GM19397 (cell line): ENCODE results near the gene CFAP299.

Experiments used
- ATAC-seq: cut with Tn5 transposase; IDR thresholded peaks from one replicate; pipeline ENCODE4 v1.9.1; 2021; ENCODE audit warnings: mild to moderate bottlenecking, moderate library complexity; ENCODE audit not compliant: unreplicated experiment

CFAP299 gene

GRCh38 chr4:80492761-80493160 is 157.2 kb downstream of the CFAP299 start:
- ATAC-seq: no peak

DNA sequence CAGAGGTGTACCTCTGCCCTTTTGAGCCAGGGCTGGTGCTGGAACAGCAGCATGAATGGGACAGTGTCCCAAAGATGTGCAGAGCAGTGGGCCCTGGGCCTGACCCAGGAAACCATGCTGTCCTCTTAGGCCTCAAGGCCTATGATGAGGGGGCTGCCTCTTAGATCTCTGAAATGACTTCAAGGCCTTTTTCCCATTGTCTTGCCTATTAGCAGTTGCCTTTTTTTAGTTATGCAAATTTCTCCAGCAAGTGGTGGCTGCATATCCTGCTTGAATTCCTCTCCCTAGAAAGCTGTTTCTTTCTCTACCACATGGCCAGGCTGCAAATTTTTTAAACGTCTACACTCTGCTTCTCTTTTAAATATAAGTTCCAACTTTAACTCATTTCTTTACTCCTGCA is 160.3 kb downstream of the CFAP299 start:
- ATAC-seq: no peak

GRCh38 chr4:80498725-80499124 is 163.2 kb downstream of the CFAP299 start:
- no peak for ATAC-seq

DNA sequence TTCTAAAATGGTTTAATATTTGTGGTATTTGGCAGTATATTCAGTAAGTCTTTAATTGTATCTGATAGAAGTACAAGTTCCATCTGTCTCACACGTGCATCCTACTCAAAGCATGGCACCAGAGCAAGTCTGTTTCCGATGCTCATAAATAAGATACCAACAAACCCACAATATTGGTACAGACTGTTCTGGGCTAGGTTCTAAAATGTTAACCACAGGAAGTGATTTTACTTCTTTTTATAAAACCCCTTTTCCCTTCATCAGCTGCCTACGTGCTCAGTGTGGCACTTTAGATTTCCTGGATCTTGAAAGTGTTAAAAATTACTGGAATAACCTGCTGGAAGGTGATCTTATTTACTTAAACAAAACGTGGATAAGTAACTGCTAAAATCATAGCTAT is 165.1 kb downstream of the CFAP299 start:
- ATAC-seq: no peak

DNA sequence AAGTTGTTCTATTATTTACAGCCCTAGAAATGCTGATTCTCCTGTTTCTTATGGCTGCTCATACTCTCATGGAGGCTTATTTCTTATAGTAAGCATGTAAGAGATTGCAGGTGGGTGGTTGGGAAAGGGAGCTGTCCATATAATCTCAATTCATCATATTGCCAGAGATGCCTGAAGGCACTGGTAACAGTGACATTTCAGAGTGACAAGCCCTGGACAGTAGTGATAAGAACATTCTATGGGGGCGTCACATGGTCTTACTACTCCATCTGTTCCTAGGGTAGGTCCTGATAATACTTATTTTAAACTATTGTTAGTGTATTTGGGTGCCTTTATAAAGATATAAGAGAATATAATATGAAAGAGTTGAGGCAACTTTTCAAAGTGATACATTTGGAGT is 171.5 kb downstream of the CFAP299 start:
- ATAC-seq: no peak

DNA sequence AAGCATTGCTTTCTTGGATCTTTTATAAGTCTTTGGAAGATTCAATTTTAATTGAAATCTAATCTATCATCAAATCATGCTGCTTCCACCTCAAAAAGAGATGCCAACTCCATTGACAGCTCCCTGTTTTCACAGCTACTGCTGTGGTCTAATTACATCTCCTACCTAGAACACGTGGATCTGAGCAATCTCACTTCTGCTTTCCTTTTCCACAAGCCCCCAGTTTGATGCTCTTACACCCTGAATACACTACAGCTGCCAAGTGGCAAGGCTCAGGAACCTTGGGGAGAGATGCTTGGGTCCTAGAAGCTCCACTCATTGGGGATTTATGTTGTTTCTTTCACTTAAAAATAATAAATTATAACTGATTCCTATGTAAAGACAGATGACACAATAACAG is 172.0 kb downstream of the CFAP299 start:
- ATAC-seq: peak; percentile 95

GRCh38 chr4:80515496-80515895 is 180.0 kb downstream of the CFAP299 start:
- no peak for ATAC-seq

DNA sequence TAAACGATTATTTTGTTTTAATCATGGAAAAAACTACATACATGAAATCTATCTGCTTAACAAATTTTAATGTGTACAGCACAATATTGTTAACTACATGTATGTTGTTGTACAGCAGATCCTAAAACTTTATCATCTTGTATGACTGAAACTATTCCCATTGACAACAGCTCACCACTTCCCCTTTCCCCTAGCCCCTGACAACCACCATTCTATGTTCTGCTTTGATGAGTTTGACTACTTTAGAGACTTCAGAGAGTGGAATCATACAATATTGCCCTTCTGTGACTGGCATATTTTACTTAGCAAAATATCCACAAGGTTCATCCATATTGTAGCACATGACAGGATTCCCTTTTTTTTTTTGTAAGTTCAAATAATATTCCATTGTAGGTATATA is 185.9 kb downstream of the CFAP299 start:
- ATAC-seq: no peak

DNA sequence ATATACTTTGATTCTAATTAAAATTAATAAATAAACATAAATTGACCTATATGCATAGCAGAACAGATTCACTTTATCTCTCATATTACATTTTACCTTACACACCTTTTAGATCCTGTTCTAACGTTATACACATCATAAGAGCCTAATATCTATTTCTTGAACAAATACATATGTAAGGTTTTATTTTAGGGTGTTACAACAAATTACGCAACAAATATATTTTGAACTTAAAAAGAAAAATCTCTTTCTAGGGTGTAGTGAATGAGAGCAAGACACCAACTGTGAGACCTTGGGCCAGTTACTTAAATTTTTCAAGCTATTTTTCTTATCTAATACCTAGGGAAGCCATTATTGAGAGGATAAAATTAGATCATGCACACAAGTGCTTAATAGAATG is 191.2 kb downstream of the CFAP299 start:
- ATAC-seq: no peak

DNA sequence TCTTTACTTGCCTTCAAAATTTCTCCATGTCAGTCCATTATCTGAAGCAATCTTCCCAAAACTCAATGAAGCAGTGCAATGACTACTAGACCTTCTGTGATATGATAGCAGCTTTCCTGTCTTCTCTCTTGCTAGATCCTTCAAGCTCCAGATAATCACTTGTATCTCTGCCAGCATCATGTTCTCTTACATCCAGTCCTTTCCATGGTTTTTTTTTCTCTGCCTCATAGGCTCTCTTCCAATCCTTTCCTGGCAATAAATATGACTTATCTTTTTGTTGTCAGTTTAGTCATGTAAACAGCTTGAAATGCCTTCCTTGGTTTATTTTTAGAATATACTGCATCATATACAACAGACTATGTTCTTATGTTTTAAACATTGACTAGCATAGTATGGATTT is 193.5 kb downstream of the CFAP299 start:
- no peak for ATAC-seq

DNA sequence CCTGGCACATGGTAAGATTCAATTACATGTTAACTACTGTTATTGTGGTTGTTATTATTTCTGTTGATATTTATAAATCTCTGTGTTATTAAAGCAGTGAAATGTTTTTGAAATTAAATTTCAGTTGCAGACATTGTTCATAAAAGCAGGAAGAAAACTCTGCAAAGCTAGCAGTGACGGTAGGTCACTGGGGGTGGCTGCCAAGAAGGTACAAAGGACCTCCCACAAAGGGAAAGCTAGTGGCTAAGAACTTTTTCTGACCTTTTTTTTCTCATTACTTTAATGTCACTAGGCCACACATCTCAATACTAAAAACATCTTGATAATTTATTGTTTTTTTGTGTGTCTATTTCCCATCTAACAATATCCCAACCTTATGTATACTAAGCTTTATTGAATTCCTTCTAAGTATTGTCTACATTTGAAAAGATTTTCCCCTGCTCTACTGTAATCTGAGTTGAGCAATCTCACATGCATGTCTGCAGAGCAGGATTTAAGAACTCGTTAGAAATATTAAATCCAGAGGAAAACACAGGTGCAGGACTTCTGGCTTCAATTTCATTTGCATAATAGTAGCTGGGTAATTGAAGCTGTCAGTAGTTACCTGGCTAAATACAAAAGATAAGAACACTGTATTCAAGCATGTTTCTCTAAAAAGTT is 197.3 kb downstream of the CFAP299 start:
- no peak for ATAC-seq

DNA sequence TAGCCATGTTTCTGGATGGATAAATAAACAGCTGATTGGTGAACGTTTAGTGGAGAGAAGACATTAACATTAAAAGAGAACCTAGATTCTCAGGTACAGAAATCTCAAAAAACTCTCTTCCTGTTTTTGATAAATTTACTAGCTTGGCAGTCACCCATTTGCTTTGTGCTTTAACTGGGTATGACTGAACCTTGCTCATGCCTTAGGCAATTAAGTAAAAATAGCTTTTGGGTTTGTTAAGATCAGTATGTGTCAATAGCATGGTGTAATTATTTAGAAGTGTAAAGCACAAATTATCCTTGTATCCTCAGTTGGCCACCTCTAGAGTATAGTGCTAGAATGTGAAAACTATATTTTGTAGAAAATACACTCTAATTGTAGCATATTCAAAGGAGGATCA is 200.0 kb downstream of the CFAP299 start:
- no peak for ATAC-seq

DNA sequence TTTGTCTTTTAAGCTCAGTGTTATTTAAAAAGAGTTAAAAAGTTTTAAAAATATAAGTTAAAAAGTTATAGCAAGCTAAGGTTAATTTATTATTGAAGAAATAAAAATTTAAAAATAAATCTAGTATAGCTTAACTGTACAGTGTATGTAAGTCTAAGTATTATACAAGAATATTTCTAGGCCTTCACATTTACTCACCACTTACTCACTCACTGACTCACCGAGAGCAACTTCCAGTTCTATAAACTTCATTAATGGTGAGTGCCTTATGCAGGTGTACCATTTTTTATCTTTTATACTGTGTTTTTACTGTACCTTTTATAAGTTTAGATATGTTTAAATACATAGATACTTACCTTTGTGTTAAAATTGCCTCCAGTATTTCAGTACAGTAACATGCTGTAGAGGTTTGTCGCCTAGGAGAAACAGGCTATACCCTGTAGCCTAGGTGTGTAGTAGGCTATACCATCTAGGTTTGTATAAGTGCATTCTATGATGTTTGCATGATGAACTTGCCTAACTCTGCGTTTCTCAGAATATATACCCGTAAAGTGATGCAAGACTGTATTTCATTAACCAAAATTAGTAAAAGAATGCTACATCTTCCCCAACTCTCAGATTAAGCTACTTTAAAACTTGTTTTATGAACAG is 202.9 kb downstream of the CFAP299 start:
- no peak for ATAC-seq

DNA sequence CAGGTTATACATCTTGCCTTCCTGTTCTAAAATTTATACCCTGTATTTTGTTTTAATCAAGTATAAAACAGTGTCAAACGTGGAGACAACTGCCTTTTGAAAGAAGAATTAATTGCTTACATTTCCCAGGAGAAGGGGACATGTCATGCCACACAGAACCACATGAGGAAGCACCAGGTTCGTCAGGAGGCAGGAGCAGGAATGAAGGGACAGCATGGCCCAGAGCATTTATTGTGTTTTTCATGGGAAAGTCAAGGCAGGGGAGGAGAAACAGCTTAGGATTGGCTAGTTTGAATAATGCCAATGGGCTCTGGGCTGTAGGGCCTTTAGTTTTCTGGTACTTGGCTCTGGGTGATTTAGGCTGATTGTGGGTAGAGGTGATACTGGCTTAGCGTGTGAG is 203.7 kb downstream of the CFAP299 start:
- no peak for ATAC-seq

DNA sequence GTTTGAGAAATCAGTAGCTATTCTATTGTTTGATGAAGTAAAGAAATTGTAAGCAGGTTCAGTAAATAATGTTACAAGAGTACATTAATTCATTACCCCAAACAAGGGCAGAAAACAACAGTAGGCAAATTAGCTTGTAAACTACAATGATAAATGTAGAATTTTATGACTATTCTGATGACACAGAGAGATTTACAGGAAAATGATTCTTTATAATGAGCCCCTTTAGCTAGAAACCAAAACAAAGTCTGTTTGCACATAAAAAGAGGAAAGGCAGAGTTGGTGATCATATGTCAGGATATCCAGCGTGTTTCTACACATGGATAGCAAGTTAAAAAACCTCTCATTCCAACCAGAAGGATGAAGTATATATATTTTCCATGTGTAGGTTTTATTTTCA is 204.8 kb downstream of the CFAP299 start:
- no peak for ATAC-seq

DNA sequence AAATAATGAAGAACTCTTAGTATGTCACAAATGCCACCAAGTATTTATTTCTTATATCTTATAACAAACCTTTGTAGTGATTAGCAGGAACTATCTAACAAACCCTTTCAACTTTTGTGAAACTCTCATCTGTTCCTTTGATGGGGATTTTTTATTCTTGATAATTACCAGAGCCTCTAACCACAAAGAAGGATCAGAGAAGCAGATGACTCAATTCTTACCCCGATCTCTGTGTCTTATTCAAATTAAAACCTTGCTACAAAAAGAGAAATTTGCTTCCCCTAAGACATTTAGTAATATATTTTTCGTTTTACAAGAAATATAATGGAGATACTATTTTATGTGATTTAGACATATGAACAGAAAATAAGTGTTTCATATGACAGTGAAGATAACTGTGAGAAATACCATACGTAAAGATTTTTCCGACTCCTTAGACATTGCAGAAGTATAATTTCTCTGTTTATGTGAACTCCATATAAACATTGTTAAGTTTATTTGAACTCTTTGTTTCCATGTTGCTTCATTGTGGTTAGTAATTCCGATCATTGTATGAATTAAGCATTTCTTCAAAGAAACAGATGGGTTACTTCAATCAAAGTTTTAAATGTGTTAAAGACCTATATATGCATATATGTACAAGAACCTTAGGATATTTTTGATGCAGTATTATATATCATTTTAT is 205.4 kb downstream of the CFAP299 start:
- peak; percentile 86 for ATAC-seq

GRCh38 chr4:80542747-80543146 is 207.2 kb downstream of the CFAP299 start:
- no peak for ATAC-seq

DNA sequence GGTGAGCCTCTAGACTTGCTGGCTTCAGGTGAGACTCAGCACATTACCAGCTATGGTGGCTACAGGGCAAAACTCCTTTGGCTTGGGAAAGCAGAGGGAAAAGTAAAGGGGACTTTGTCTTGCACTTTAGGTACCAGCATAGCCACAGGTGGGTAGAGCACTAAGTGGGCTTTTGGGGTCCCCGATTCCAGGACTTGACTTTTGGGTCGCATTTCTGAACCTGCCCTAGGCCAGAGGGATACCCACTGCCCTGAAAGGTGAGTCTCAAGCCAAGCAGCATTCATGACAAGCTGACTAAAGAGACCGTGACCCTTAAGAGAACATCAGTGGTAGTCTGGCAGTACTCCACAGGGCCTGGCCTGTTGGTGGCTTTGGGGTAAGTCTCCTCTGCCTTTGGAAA is 224.8 kb downstream of the CFAP299 start:
- ATAC-seq: no peak

- ATAC-seq: no peak
Measured at GRCh38 chr4:80566203-80566872, 230.8 kb downstream of the CFAP299 start.

DNA sequence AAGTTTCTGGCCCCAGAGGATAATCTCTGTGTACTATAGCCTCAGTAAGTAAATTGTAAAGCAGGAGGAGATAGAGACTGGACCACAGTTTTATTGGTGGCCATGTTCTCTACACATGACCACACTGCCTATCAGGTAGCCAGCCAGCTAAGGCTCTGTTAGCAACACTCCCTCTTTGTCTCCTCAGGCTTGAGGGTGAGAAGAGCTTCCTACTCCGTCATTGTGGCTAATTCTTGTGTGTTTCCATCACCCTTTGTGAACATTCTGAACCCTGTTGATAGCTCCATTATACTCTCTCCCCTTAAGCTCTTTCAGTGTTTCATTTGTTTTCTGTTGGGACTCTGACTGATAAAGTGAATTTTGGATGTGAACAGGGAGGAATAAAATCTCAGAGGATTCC is 233.4 kb downstream of the CFAP299 start:
- ATAC-seq: no peak

GRCh38 chr4:80576796-80577195 is 241.3 kb downstream of the CFAP299 start:
- no peak for ATAC-seq

- no peak for ATAC-seq
Measured at GRCh38 chr4:80578001-80578400, 242.5 kb downstream of the CFAP299 start.
